Right ventricle myocardium inferior (tissue), 1 donor: ENCODE data around the gene FZD4. TPM values are rescaled to one million over a fixed set of nuclear protein-coding genes. Genes with fewer than 3 reads are reported as not detected.
"Not testable (repeated sequence)": the region's sequence is repeated elsewhere in the genome, so short reads cannot be mapped to it uniquely, and the experiment has no call there.

ENCODE experiments used
- ATAC-seq: fragments of 200-7000 bp; cut with Tn5 transposase; one replicate; pipeline ENCODE4 v1.9.1; 2020; ENCODE audit warnings: mild to moderate bottlenecking, moderate library complexity
- DNase-seq: peaks from one replicate; pipeline ENCODE4 v3.0.0; 2021; ENCODE audit errors: missing footprints
- intact Hi-C: fragments of 100-400 bp; cut with DNase I; formaldehyde crosslinking; loops from one replicate; pipeline ENCODE4 v1.11.0; 2022
- total RNA-seq: library from RNA; stranded (reverse); fragmentation: NEBNext Ultra II Directional; extraction: Animal tissue kit (Norgen Biotek cat#: 25700); gene quantifications from one replicate; pipeline ENCODE4 v1.2.1, GENCODE V29; 2021
- donor health status: DM: no; HTN: yes; CAD: no; lungs with severe emphysema.

The FZD4 gene
- total RNA-seq, 1 donor from 2014 or later, result 31.3 TPM

DNA sequence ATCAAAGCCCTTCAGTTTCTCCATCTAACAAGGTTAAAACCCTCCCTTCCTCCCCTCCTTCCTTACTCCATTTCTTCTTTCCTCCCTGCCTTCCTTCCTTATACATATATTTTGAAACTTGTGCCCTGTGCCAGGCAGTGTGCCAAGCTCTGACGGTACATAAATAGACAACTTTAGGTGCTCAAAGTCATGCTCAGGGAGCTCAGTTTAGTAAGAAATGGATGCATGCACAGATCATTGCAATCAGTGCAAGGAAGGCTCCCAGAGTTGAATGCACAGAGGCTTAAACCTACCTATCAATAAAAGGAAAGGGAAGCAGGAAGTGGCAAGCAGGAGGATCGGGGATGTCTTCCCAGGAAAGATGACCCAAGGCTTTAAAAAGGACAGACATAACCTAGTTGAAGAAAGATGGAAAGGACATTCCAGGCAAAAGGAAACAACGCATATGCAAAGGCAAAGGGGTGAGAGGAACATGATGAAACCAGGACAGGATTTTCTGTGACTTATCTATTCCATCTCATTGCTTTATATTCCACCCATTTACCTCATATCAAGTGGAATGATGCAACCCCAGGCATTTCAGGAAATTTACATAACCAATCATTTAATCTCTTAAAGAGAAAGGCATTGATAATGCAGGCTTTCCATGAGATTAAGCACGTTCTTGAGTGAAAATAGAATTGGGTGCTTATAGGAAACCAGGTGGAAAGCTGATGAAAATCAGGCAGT is 13.2 kb downstream of the FZD4 start:
- intact Hi-C loops, result loop anchor here (2.0 kb wide), 1 partner anchor 13 kb away; the partner anchor contains the start of gene FZD4
- ATAC-seq (no peak), DNase-seq (no peak)

DNA sequence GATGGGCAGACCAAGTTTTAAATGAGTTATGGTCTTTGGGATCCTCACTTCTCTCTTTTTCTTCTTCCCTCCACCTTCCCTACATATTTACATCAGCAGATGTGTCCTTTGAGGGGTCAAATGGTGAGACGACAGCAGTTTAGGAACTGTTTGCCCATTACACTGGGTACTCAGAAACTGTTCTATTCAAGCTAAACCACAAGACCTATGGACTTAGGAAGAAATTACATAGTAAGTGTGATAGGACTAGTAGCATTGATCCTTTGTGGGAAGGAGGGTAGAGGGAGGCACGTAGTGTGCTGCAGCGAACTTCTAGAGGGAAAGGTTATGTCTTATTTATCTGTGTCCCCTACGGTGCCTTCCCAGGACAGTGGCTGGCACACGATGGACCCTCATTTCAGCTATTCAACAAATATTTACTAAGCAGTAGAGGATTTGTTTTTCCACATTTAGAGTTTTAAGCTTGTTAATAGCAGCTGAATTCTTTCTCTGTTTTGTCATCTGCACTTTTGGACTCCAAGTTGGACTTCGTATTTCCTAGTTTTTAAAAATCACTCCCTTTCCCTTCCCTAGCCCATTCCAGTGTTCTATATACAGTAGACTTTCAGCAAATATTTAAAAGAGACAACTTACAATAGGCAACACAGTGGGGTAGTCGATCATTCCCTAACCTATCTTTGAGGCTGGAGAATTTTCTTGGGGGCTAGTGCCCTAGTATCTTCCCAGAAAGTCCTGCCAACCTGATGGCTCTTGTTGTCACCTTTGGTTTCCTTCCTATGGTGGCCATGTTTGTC is 13.9 kb downstream of the FZD4 start:
- no peak for DNase-seq
- no peak for ATAC-seq
- intact Hi-C loops, result loop anchor here (2.0 kb wide), 1 partner anchor 14 kb away; the partner anchor contains the start of gene FZD4

DNA sequence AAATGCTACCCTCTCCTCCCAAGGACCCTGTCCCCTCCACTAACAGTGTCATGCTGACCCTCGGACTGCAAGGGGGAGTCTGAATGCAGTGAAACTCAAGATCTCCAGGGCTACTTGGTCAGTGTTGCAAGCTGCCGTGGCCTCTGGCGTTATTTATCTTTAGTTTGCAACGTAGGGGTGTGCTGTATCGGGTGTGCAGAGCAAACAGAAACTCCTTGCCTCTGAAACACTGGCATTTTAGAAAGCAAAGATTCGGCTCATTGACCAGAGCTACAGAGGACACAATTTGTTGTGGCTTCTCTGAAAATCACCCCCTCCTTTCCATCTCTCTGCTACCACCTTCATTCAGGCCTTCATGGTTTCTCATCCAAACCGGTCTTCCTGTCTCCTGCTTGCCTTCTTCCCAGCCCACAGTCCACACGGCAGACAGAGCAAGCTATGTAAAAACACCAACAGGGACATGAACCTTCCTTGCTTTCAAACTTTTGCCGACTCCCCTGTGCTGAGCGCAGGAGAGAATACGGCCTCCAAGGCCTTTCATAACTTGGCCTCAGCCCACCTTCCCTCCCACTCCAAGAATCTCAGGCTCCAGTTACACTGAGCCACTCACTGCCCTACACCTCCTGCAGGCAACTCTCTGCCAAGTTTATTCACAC is 14.9 kb downstream of the FZD4 start:
- DNase-seq (no peak), ATAC-seq (peak; percentile 95)
- intact Hi-C loops, result loop anchor here (1.0 to 2.0 kb wide), 2 partner anchors 15 to 481 kb away; partner anchors contain the start of gene FZD4

DNA sequence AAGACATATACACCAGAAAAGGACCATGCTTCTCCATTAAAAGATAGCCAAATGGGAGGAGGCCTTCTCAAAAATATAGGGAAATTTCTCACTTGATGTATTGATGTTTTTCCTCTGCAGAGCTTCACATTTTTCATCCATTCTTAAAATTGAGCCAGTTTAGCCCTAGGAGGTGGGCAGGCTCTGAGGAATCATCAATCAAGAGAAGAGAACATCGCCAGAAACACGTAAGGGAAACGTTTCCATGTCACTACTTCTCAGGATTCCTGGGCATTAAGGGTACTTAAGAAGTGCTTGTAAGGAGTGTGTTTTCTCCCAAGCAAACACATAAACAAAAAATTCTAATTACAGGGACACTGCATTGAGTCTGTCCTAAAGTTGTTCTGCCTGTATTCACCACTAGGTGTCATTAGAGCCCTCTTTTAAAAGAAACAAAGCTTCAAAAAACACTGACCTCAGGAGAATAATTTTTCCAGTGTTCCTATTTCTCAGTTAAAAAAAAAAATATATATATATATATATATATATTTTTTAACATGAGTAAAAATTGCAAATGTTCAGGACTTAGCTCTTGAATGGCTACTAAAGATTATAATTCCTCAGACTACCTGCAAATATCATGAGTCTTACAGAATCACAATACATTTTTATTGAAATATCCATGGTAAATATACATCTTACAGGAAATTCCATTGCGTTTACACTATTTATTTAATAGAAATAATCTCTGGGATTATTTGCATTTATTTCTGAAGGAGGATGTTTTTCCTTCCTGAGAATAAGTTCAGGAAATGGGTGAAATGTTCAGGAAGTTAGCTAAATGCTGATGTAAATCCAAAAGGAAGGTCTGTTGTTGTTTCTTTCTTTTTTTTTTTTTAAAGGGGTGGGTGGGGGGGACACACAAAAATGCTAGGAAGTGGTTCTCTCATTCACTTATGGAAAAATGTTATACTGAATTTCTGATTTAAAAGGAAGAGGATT is 16.0 kb downstream of the FZD4 start:
- DNase-seq, result no peak
- no peak for ATAC-seq
- intact Hi-C loops, result loop anchor here (1.0 kb wide), 1 partner anchor 351 kb away; no protein-coding TSS in a partner anchor

- intact Hi-C loops, result no loop called here
- DNase-seq (no peak), ATAC-seq (no peak)
Observed at GRCh38 chr11:86938203-86938899, 16.8 kb downstream of the FZD4 start.

GRCh38 chr11:86937193-86937806 is 17.9 kb downstream of the FZD4 start:
- intact Hi-C loops, DNase-seq, ATAC-seq: not testable (repeated sequence)

DNA sequence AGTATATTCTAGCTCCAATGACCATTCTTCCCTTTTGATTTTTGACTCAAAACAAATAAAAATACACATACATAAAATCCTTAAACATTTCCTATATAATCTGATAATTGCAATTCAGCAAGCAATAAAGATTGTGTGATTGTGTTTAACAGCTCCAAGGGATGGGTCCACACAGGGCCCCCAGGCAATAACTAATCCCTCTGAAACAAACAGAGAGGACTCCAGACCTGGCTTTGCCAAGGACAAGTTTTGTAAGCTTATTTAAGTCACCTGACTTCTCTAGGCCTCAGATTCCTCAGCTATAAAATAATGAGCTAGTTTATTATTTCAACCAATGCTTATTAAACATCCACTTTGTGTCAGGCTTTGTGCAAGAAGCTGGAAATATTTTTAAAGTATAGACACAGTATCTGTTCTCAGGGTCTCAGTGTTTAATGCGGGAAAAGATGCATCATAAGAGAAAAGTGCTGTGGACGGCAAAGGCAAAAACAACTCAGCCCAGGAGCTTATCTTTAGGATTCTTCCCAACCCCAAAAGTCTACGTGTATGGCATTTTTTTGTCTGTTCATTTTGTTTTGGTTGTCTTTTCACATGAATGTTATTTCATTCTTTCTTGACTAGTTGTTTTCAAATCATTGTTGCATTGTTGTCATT is 20.1 kb downstream of the FZD4 start:
- no peak for DNase-seq
- intact Hi-C loops, result no loop called here
- no peak for ATAC-seq

GRCh38 chr11:86934582-86934900 is 20.7 kb downstream of the FZD4 start:
- DNase-seq, result no peak
- no peak for ATAC-seq
- intact Hi-C loops, result no loop called here

- DNase-seq (no peak), ATAC-seq (no peak)
- intact Hi-C loops, result no loop called here
Observed at GRCh38 chr11:86933891-86934581, 21.2 kb downstream of the FZD4 start.

- intact Hi-C loops, result no loop called here
- DNase-seq (no peak), ATAC-seq (no peak)
Observed at GRCh38 chr11:86932924-86933875, 22.0 kb downstream of the FZD4 start.

DNA sequence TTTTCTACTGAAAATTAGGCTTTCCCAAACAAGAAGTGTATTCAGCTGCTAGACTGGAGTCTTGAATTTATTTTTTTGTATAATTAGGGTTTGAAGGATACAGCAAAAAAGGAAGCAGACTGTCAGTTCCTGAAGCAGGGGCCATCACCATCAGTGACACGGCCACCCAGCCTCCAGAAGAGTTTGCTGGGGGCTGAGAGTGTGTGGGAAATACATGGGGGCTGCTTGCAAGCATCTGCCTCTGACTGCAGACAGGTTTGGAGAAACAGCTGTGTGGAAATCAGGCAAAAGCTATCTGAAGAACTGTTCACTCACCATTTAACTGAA is 23.0 kb downstream of the FZD4 start:
- intact Hi-C loops, result no loop called here
- ATAC-seq (no peak), DNase-seq (no peak)

GRCh38 chr11:86931548-86932258 is 23.5 kb downstream of the FZD4 start:
- intact Hi-C loops, result no loop called here
- ATAC-seq, result peak; percentile 39
- DNase-seq, result no peak

DNA sequence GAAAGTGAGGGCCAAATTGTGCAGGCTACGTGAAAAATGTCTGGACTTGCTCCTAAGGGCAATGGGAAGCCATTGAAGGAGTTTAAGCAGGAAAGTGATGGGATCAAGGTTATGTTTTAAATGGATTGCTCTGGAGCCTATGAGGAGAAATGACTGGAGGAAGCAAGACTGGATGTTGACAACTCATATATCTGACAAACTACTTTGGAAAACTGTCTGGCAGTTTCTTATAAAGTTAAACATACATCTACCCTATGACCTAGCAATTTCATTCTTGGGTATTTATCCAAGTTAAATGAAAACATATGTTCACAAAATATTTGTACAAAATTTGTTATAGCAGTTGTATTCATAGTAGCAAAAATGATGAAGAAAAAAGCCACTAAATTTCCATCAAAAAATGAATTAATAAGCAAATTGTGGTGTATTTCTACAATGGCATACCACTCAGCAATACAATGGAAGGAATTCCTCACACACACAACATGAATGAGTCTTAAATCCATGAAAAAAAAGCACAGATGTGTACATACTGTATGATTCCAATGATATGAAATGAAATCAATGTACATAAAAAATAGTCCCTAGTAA is 24.1 kb downstream of the FZD4 start:
- intact Hi-C loops, result no loop called here
- DNase-seq, result no peak
- ATAC-seq, result no peak

DNA sequence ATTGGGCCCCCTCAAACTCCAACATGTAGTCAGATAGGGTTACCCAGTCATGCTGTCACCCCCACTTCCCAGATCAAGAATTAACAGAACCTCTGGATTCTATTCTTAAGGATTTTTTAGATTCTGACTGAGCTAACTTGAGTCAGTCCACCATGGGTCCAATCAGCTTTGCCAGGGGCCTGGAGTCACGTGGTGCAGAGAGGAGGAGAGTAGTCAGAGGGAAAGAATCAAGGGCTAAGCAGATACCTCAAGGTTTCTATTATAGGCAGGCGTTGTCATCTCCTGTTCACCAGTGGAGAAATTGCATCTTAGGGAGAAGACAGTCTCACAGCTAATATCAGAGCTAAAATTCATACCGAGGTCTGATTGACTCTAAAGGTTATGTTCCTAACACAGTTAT is 28.2 kb downstream of the FZD4 start:
- no peak for ATAC-seq
- no peak for DNase-seq
- intact Hi-C loops, result no loop called here
